K562 (cell line): ENCODE results near the gene CDHR2. TPM values are rescaled to one million over a fixed set of nuclear protein-coding genes. Genes with fewer than 3 reads are reported as not detected.

ENCODE experiments used
- ATAC-seq: fragments of 200-7000 bp; cut with Tn5 transposase; 3 replicates; pipeline ENCODE4 v1.9.1; 2020; ENCODE audit warnings: moderate library complexity
- BruUV-seq: library from RNA; stranded (reverse); fragments of 400-500 nt; replicated peaks from 2 replicates; lab custom pipeline; 2021; lab: Mats Ljungman, UMichigan
- CTCF ChIA-PET: fragments of 300-600 bp; formaldehyde crosslinking; extraction: SDS; loops from one replicate; lab custom pipeline; 2021; ENCODE audit warnings: low intra/inter-chr PET ratio; lab: Yijun Ruan, JAX
- POLR2A ChIA-PET: fragments of 300-600, 350-650 bp; sonication (Branson Sonifier 250); formaldehyde crosslinking; extraction: SDS; loops from one replicate; lab custom pipeline; 2021; ENCODE audit warnings: antibody characterized with exemption, inconsistent platforms; lab: Yijun Ruan, JAX
- DNase-seq, 4 experiments: peaks; one replicate each; pipeline versions ENCODE4 v3.0.0 to v3.0.0-alpha.2; 2011 to 2018; ENCODE audit warnings: low spot score in 3 of 4, mixed read lengths in 3 of 4; ENCODE audit errors: extremely low read depth in 1 of 4
- FAIRE-seq: peaks from 2 replicates; lab custom pipeline; 2011; peaks lifted over from hg19 to GRCh38; lab: Jason Lieb, UNC
- H2AFZ ChIP-seq: 2 replicates; pipeline ENCODE4 v1.6.0; 2011; ENCODE audit warnings: low read depth, low read length, control low read depth, inconsistent platforms
- H3K27ac ChIP-seq: fragments of 200-600 bp; 3 replicates; pipeline ENCODE4 v1.8.0; 2011; ENCODE audit warnings: low read depth, mild to moderate bottlenecking, control low read depth, inconsistent platforms, low read length, moderate library complexity, mixed read lengths; ENCODE audit errors: extremely low read depth
- H3K27me3 ChIP-seq, 2 experiments: fragments of 300-600 bp in 1 of 2; 2 replicates in 1 of 2; 3 replicates in 1 of 2; pipeline versions ENCODE4 v1.6.0 to v1.8.0; 2011; ENCODE audit warnings: inconsistent platforms in 2 of 2, low read length in 2 of 2, mild to moderate bottlenecking in 1 of 2, mixed read lengths in 1 of 2, moderate library complexity in 1 of 2; ENCODE audit not compliant: control insufficient read depth in 2 of 2, insufficient read depth in 2 of 2
- H3K36me3 ChIP-seq: fragments of 300-600 bp; 3 replicates; pipeline ENCODE4 v1.8.0; 2011; ENCODE audit warnings: mild to moderate bottlenecking, low read length, inconsistent platforms; ENCODE audit not compliant: control insufficient read depth, insufficient read depth
- H3K4me1 ChIP-seq, 2 experiments: fragments of 200-600 bp in 1 of 2; replicated peaks in 1 of 2; 2 replicates in 1 of 2; 3 replicates in 1 of 2; pipeline versions ENCODE4 v1.5.1 to v1.8.0; 2011; ENCODE audit warnings: inconsistent platforms in 2 of 2, low read length in 2 of 2, mild to moderate bottlenecking in 1 of 2, mixed read lengths in 1 of 2, moderate library complexity in 1 of 2; ENCODE audit not compliant: control insufficient read depth in 2 of 2, insufficient read depth in 2 of 2
- H3K4me2 ChIP-seq: 2 replicates; pipeline ENCODE4 v1.6.1; 2011; ENCODE audit warnings: low read length, control low read depth, inconsistent platforms, mixed read lengths; ENCODE audit not compliant: insufficient read depth
- H3K4me3 ChIP-seq: fragments of 200-600 bp; sonication (generic), shearing (Covaris generic); 2 replicates; pipeline ENCODE4 v1.5.1; 2016; ENCODE audit warnings: control low read depth, inconsistent platforms
- H3K79me2 ChIP-seq: fragments of 200-600 bp; 3 replicates; pipeline ENCODE4 v1.8.0; 2011; ENCODE audit warnings: low read length, inconsistent platforms; ENCODE audit not compliant: control insufficient read depth, insufficient read depth
- H3K9ac ChIP-seq, 2 experiments: 2 replicates each; pipeline versions ENCODE4 v1.6.0 to v1.6.1; 2011; ENCODE audit warnings: low read depth in 2 of 2, low read length in 2 of 2, control low read depth in 1 of 2, inconsistent platforms in 1 of 2, mild to moderate bottlenecking in 1 of 2, mixed read lengths in 1 of 2; ENCODE audit not compliant: insufficient read depth in 1 of 2
- H3K9me1 ChIP-seq: one replicate; pipeline ENCODE4 v1.6.0; 2011; ENCODE audit warnings: inconsistent platforms, mild to moderate bottlenecking, low read length, moderate library complexity; ENCODE audit not compliant: control insufficient read depth, insufficient read depth
- H3K9me3 ChIP-seq: replicated peaks from 2 replicates; pipeline ENCODE4 v1.5.1; 2011; ENCODE audit warnings: low read depth, low read length, inconsistent platforms; ENCODE audit not compliant: control insufficient read depth, insufficient read depth
- H4K20me1 ChIP-seq: replicated peaks from 2 replicates; pipeline ENCODE4 v1.6.1; 2011; ENCODE audit warnings: low read length, inconsistent platforms, mixed read lengths; ENCODE audit not compliant: control insufficient read depth, insufficient read depth
- CC2D1A ChIP-seq: fragments of 450-650 bp; IDR thresholded peaks from 2 replicates; pipeline ENCODE4 v1.6.1; 2017; ENCODE audit warnings: mild to moderate bottlenecking
- GATA2 ChIP-seq: sonication (generic); formaldehyde crosslinking; IDR thresholded peaks from 2 replicates; pipeline ENCODE4 v1.4.0; 2020; ENCODE audit warnings: mild to moderate bottlenecking, missing genetic modification reagents
- GMEB1 ChIP-seq: fragments of 250-450 bp; sonication (Bioruptor Pico); IDR thresholded peaks from 2 replicates; pipeline ENCODE4 v1.4.0; 2020; ENCODE audit warnings: mild to moderate bottlenecking
- PHB2 ChIP-seq: fragments of 450-650 bp; IDR thresholded peaks from 2 replicates; pipeline ENCODE4 v1.6.1; 2017; ENCODE audit warnings: low read depth
- SAP30 ChIP-seq: fragments of 200-600 bp; sonication (generic); IDR thresholded peaks from 2 replicates; pipeline ENCODE4 v1.6.1; 2012; ENCODE audit warnings: borderline replicate concordance, low read depth, mild to moderate bottlenecking, moderate library complexity, low read length, control low read depth, inconsistent platforms; ENCODE audit not compliant: insufficient read depth, poor library complexity, severe bottlenecking
- THRB ChIP-seq: fragments of 450-650 bp; formaldehyde crosslinking; conservative IDR thresholded peaks from 2 replicates; pipeline ENCODE4 v1.4.0; 2022; ENCODE audit warnings: mild to moderate bottlenecking, missing genetic modification characterization
- ZNF232 ChIP-seq: sonication (generic); formaldehyde crosslinking; IDR thresholded peaks from 2 replicates; pipeline ENCODE4 v1.8.0; 2022; ENCODE audit warnings: mild to moderate bottlenecking, missing genetic modification reagents
- ZNF316 ChIP-seq: fragments of 450-650 bp; IDR thresholded peaks from 2 replicates; pipeline ENCODE4 v1.6.1; 2016
- ZNF444 ChIP-seq: fragments of 250-450 bp; sonication (Bioruptor Pico); IDR thresholded peaks from 2 replicates; pipeline ENCODE4 v1.4.0; 2020; ENCODE audit warnings: mild to moderate bottlenecking, moderate library complexity
- ZNF584 ChIP-seq: fragments of 200-800 bp; sonication (Bioruptor generic); IDR thresholded peaks from 2 replicates; pipeline ENCODE4 v1.6.1; 2016; ENCODE audit warnings: low read depth, mild to moderate bottlenecking, missing genetic modification characterization, missing compliant biosample characterization
- ZNF644 ChIP-seq: fragments of 200-800 bp; sonication (Bioruptor generic); IDR thresholded peaks from 2 replicates; pipeline ENCODE4 v1.6.1; 2016; ENCODE audit warnings: low read depth, missing genetic modification characterization, missing compliant biosample characterization
- ZNF77 ChIP-seq: fragments of 250-450 bp; sonication (Bioruptor Pico); IDR thresholded peaks from 2 replicates; pipeline ENCODE4 v1.5.0; 2020
- WGBS: fragments of 100-300 bp; shearing (Covaris generic); methylation state at CpG from one replicate; pipeline ENCODE4 v1.1.6; 2016; ENCODE audit warnings: low coverage, mixed read lengths; ENCODE audit not compliant: insufficient coverage; ENCODE audit errors: missing lambda C conversion rate; 5-methylcytosine and 5-hydroxymethylcytosine counted together
- in situ Hi-C: fragments of 300-500 bp; cut with MboI; formaldehyde crosslinking; loops from 4 replicates; pipeline ENCODE4 v1.15.0; 2018; ENCODE audit warnings: inconsistent platforms, mixed read lengths
- intact Hi-C: fragments of 100-400 bp; cut with micrococcal nuclease; formaldehyde crosslinking; loops from 2 replicates; pipeline ENCODE4 v1.14.2; 2022
- polyA plus RNA-seq, 8 experiments: library from polyadenylated mRNA; depleted of rRNA in 4 of 8; stranded (reverse) in 5 of 8; unstranded in 3 of 8; fragments of >200 nt; fragmentation: Nextera tagmentation in 2 of 8; fragmentation: Illumina TruSeq in 1 of 8; extraction: Ambion mirVana in 2 of 8; extraction: Trizol in 1 of 8; gene quantifications; 2 replicates each; pipeline versions ENCODE4 v1.2.1 to v1.2.3, GENCODE V29; 2011 to 2014; ENCODE audit warnings: inconsistent platforms in 1 of 8, missing spikeins in 1 of 8
- total RNA-seq, 7 experiments: library from RNA; depleted of rRNA in 6 of 7; stranded (reverse); fragments of >200 nt in 6 of 7; fragmentation: Illumina TruSeq in 2 of 7; extraction: Trizol in 2 of 7; gene quantifications; 2 replicates each; pipeline versions ENCODE4 v1.2.1 to v1.2.3, GENCODE V29; 2011 to 2021; ENCODE audit warnings: low replicate concordance in 1 of 7
- TF ChIP-seq, protein P1 (sequence below): sonication (generic); formaldehyde crosslinking; IDR thresholded peaks from 2 replicates; pipeline ENCODE4 v1.8.1; 2023; ENCODE audit warnings: missing genetic modification reagents, mild to moderate bottlenecking, borderline replicate concordance
- TF ChIP-seq, protein P2 (sequence below): fragments of 450-650 bp; IDR thresholded peaks from one replicate; pipeline ENCODE4 v1.6.1; 2018; ENCODE audit warnings: mild to moderate bottlenecking, moderate library complexity; ENCODE audit not compliant: partially characterized antibody

The CDHR2 gene
- total and polyA plus RNA-seq, 9 of the 15 experiments (the other 6 are each of a cell fraction or from before 2014, with no cell fraction given) = 0.01 to 0.62 (median 0.09) TPM; not detected in 2

DNA sequence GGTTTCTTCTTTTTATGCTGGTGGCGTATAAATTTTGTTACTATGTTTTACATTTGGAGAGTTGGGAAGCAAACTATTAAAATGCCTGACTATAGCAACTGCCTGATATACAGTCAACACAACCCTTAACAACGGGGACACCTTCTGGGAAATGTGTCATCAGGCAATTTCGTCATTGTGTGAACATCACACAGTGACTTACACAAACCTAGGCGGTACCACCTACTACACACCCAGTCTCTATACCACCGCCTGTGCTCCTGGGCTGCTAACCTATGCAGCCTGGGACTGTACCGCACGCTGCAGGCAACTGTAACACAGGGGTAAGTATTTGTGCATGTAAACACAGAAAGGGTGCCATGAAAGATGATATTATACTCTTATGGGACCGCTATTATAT, 1.3 kb upstream of the CDHR2 start:
- in situ Hi-C loops = no loop called here
- Histone ChIP-seq H3K9me1 (no peaks in the 10 kb centered on the region), H3K36me3 (no peaks in the 10 kb centered on the region; the same call in 2 of the 3 replicates), H3K79me2 (peaks cover 15% of the 10 kb centered on the region; the same call in 2 of the 3 replicates), H3K4me1 (peaks cover 0 to 45% of the 10 kb centered on the region in 2 experiments; a peak in 4 of 5 replicates), H3K4me2 (0 out of 2 replicates have a peak overlapping the region, but pooled peaks have one; percentile 1), H3K27me3 (peaks cover 18 to 34% of the 10 kb centered on the region in 2 experiments), H3K4me3 (no peak overlapping the region), H2AFZ (no peak overlapping the region), H3K9me3 (no peaks in the 10 kb centered on the region), H4K20me1 (no peaks in the 10 kb centered on the region; the same call in 1 of the 2 replicates), H3K27ac (no peak overlapping the region), H3K9ac (no peak overlapping the region)
- WGBS = 33% methylated on average over 8 of the region's 8 CpGs
- DNase-seq (no peak), ATAC-seq (no peak), FAIRE-seq (no peak)
- no TSS peak for BruUV-seq
- CTCF ChIA-PET = no interaction called here
- POLR2A ChIA-PET = interaction anchor here (1.6 kb wide), 1 partner anchor 10 kb away, joined by 4 read pairs; no protein-coding TSS in a partner anchor
- intact Hi-C loops = no loop called here
- TF ChIP-seq GATA2 (CRISPR knock-in tag) = no peak
- TF ChIP-seq SAP30 = no peak
- no peak for TF ChIP-seq THRB (CRISPR knock-in tag)
- no peak for TF ChIP-seq GMEB1 (CRISPR knock-in tag)
- TF ChIP-seq, protein P1, sequence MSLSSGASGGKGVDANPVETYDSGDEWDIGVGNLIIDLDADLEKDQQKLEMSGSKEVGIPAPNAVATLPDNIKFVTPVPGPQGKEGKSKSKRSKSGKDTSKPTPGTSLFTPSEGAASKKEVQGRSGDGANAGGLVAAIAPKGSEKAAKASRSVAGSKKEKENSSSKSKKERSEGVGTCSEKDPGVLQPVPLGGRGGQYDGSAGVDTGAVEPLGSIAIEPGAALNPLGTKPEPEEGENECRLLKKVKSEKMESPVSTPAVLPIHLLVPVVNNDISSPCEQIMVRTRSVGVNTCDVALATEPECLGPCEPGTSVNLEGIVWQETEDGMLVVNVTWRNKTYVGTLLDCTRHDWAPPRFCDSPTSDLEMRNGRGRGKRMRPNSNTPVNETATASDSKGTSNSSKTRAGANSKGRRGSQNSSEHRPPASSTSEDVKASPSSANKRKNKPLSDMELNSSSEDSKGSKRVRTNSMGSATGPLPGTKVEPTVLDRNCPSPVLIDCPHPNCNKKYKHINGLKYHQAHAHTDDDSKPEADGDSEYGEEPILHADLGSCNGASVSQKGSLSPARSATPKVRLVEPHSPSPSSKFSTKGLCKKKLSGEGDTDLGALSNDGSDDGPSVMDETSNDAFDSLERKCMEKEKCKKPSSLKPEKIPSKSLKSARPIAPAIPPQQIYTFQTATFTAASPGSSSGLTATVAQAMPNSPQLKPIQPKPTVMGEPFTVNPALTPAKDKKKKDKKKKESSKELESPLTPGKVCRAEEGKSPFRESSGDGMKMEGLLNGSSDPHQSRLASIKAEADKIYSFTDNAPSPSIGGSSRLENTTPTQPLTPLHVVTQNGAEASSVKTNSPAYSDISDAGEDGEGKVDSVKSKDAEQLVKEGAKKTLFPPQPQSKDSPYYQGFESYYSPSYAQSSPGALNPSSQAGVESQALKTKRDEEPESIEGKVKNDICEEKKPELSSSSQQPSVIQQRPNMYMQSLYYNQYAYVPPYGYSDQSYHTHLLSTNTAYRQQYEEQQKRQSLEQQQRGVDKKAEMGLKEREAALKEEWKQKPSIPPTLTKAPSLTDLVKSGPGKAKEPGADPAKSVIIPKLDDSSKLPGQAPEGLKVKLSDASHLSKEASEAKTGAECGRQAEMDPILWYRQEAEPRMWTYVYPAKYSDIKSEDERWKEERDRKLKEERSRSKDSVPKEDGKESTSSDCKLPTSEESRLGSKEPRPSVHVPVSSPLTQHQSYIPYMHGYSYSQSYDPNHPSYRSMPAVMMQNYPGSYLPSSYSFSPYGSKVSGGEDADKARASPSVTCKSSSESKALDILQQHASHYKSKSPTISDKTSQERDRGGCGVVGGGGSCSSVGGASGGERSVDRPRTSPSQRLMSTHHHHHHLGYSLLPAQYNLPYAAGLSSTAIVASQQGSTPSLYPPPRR (CRISPR knock-in tag) = no peak
- TF ChIP-seq ZNF316 = no peak
- TF ChIP-seq PHB2 = no peak
- no peak for TF ChIP-seq ZNF232 (CRISPR knock-in tag)
- TF ChIP-seq, protein P2, sequence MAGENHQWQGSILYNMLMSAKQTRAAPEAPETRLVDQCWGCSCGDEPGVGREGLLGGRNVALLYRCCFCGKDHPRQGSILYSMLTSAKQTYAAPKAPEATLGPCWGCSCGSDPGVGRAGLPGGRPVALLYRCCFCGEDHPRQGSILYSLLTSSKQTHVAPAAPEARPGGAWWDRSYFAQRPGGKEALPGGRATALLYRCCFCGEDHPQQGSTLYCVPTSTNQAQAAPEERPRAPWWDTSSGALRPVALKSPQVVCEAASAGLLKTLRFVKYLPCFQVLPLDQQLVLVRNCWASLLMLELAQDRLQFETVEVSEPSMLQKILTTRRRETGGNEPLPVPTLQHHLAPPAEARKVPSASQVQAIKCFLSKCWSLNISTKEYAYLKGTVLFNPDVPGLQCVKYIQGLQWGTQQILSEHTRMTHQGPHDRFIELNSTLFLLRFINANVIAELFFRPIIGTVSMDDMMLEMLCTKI = no peak
- no peak for TF ChIP-seq ZNF584
- no peak for TF ChIP-seq CC2D1A
- TF ChIP-seq ZNF444 (CRISPR knock-in tag) = no peak
- no peak for TF ChIP-seq ZNF77 (CRISPR knock-in tag)
- TF ChIP-seq ZNF644 (tag) = no peak
